ENCODE results near the gene PGAP2. TPM values are rescaled to one million over a fixed set of nuclear protein-coding genes. Genes with fewer than 3 reads are reported as not detected.

Gene PGAP2
- total RNA-seq, 1 donor from 2014 or later: 22.4 TPM

GRCh38 chr11:3865388-3866193, 57.2 kb downstream of the PGAP2 start:
- H3K9me3 ChIP-seq (ENCODE audit: insufficient read depth, low read depth, low read length): no peaks in the 10 kb centered on the region
- peak overlapping the region; percentile 42 for H3K4me3 Mint-ChIP-seq (ENCODE audit: unreplicated experiment)
- H3K4me2 ChIP-seq (ENCODE audit: low read length): peak overlapping the region; percentile 57
- peaks cover 42% of the 10 kb centered on the region for H3K79me2 ChIP-seq (ENCODE audit: insufficient read depth, low read length)
- peaks cover 14% of the 10 kb centered on the region for H3K4me1 ChIP-seq (ENCODE audit: insufficient read depth, low read length)
- H3K27ac ChIP-seq (ENCODE audit: low read depth, low read length): no peak overlapping the region
- no peaks in the 10 kb centered on the region for H3K27me3 ChIP-seq (ENCODE audit: insufficient read depth, low read length)
- H3K4me3 ChIP-seq (ENCODE audit: insufficient read depth, low read depth, low read length): no peak overlapping the region
- H3K9me3 Mint-ChIP-seq (ENCODE audit: unreplicated experiment): no peaks in the 10 kb centered on the region
- peaks cover 43% of the 10 kb centered on the region for H3K4me1 Mint-ChIP-seq (ENCODE audit: low read depth, unreplicated experiment)
- H3K36me3 Mint-ChIP-seq (ENCODE audit: low read depth, unreplicated experiment): peaks cover 2% of the 10 kb centered on the region
- H3K9ac ChIP-seq (ENCODE audit: low read length): no peak overlapping the region
- H2AFZ ChIP-seq (ENCODE audit: low read depth, low read length): no peak overlapping the region
- H3K27ac Mint-ChIP-seq (ENCODE audit: unreplicated experiment): peak overlapping the region; percentile 83
- FAIRE-seq: no peak
- no peaks in the 10 kb centered on the region for H3K27me3 Mint-ChIP-seq (ENCODE audit: low read depth, unreplicated experiment)
- peak; percentile 76 for DNase-seq (ENCODE audit: low read depth)
- no peak for TF ChIP-seq EZH2 (IDR thresholded peaks at IDR 0.05; ENCODE audit: insufficient read depth, low read length)
- TF ChIP-seq CTCF (IDR thresholded peaks at IDR 0.05; ENCODE audit: insufficient read depth, low read depth, low read length): no peak
- H4K20me1 ChIP-seq (ENCODE audit: insufficient read depth, low read length): peaks cover 6% of the 10 kb centered on the region
- no peaks in the 10 kb centered on the region for H3K36me3 ChIP-seq (ENCODE audit: insufficient read depth, low read length)

GRCh38 chr11:3866206-3866605, 57.8 kb downstream of the PGAP2 start:
- no peaks in the 10 kb centered on the region for H3K36me3 ChIP-seq (ENCODE audit: insufficient read depth, low read length)
- Mint-ChIP-seq H3K9me3 (ENCODE audit: unreplicated experiment) (no peaks in the 10 kb centered on the region), H3K27ac (ENCODE audit: unreplicated experiment) (peak overlapping the region; percentile 21), H3K4me1 (ENCODE audit: low read depth, unreplicated experiment) (peaks cover 42% of the 10 kb centered on the region), H3K4me3 (ENCODE audit: unreplicated experiment) (no peak overlapping the region), H3K27me3 (ENCODE audit: low read depth, unreplicated experiment) (no peaks in the 10 kb centered on the region), H3K36me3 (ENCODE audit: low read depth, unreplicated experiment) (peaks cover 2% of the 10 kb centered on the region)
- H3K27me3 ChIP-seq (ENCODE audit: insufficient read depth, low read length): no peaks in the 10 kb centered on the region
- no peak overlapping the region for H2AFZ ChIP-seq (ENCODE audit: low read depth, low read length)
- H3K9ac ChIP-seq (ENCODE audit: low read length): no peak overlapping the region
- TF ChIP-seq CTCF (IDR thresholded peaks at IDR 0.05; ENCODE audit: insufficient read depth, low read depth, low read length): no peak
- TF ChIP-seq EZH2 (IDR thresholded peaks at IDR 0.05; ENCODE audit: insufficient read depth, low read length): no peak
- H3K4me2 ChIP-seq (ENCODE audit: low read length): peak overlapping the region; percentile 57
- peaks cover 6% of the 10 kb centered on the region for H4K20me1 ChIP-seq (ENCODE audit: insufficient read depth, low read length)
- peaks cover 14% of the 10 kb centered on the region for H3K4me1 ChIP-seq (ENCODE audit: insufficient read depth, low read length)
- peaks cover 40% of the 10 kb centered on the region for H3K79me2 ChIP-seq (ENCODE audit: insufficient read depth, low read length)
- no peak overlapping the region for H3K4me3 ChIP-seq (ENCODE audit: insufficient read depth, low read depth, low read length)
- DNase-seq (ENCODE audit: low read depth): no peak
- H3K9me3 ChIP-seq (ENCODE audit: insufficient read depth, low read depth, low read length): no peaks in the 10 kb centered on the region
- no peak overlapping the region for H3K27ac ChIP-seq (ENCODE audit: low read depth, low read length)
- FAIRE-seq: no peak

GRCh38 chr11:3866836-3867208, 58.5 kb downstream of the PGAP2 start:
- H3K27ac Mint-ChIP-seq (ENCODE audit: unreplicated experiment): no peak overlapping the region
- H3K79me2 ChIP-seq (ENCODE audit: insufficient read depth, low read length): peaks cover 41% of the 10 kb centered on the region

More at GRCh38 chr11:3866836-3867208, 58.5 kb downstream of the PGAP2 start:
- no peak for TF ChIP-seq EZH2 (IDR thresholded peaks at IDR 0.05; ENCODE audit: insufficient read depth, low read length)
- no peak for TF ChIP-seq CTCF (IDR thresholded peaks at IDR 0.05; ENCODE audit: insufficient read depth, low read depth, low read length)
- DNase-seq (ENCODE audit: low read depth) (no peak), FAIRE-seq (no peak)
- H3K4me1 ChIP-seq (ENCODE audit: insufficient read depth, low read length): peaks cover 14% of the 10 kb centered on the region
- no peak overlapping the region for H3K4me3 ChIP-seq (ENCODE audit: insufficient read depth, low read depth, low read length)
- no peak overlapping the region for H2AFZ ChIP-seq (ENCODE audit: low read depth, low read length)
- no peaks in the 10 kb centered on the region for H3K9me3 ChIP-seq (ENCODE audit: insufficient read depth, low read depth, low read length)
- H3K9ac ChIP-seq (ENCODE audit: low read length): no peak overlapping the region
- H3K9me3 Mint-ChIP-seq (ENCODE audit: unreplicated experiment): no peaks in the 10 kb centered on the region
- no peaks in the 10 kb centered on the region for H3K27me3 Mint-ChIP-seq (ENCODE audit: low read depth, unreplicated experiment)
- H3K4me1 Mint-ChIP-seq (ENCODE audit: low read depth, unreplicated experiment): peaks cover 38% of the 10 kb centered on the region
- H4K20me1 ChIP-seq (ENCODE audit: insufficient read depth, low read length): peaks cover 6% of the 10 kb centered on the region
- H3K27ac ChIP-seq (ENCODE audit: low read depth, low read length): no peak overlapping the region
- H3K36me3 Mint-ChIP-seq (ENCODE audit: low read depth, unreplicated experiment): peaks cover 2% of the 10 kb centered on the region
- H3K27me3 ChIP-seq (ENCODE audit: insufficient read depth, low read length): no peaks in the 10 kb centered on the region
- no peaks in the 10 kb centered on the region for H3K36me3 ChIP-seq (ENCODE audit: insufficient read depth, low read length)
- H3K4me3 Mint-ChIP-seq (ENCODE audit: unreplicated experiment): no peak overlapping the region
- no peak overlapping the region for H3K4me2 ChIP-seq (ENCODE audit: low read length)

Measured in astrocyte (in vitro differentiated cells and primary cell).